ENCODE results near the gene LEF1. TPM values are rescaled to one million over a fixed set of nuclear protein-coding genes. Genes with fewer than 3 reads are reported as not detected.
"Not testable (repeated sequence)": the region's sequence is repeated elsewhere in the genome, so short reads cannot be mapped to it uniquely, and the experiment has no call there.

LEF1 gene
- total and polyA plus RNA-seq, 2 experiments from 2014 or later, result 0.50 to 0.73 TPM

DNA sequence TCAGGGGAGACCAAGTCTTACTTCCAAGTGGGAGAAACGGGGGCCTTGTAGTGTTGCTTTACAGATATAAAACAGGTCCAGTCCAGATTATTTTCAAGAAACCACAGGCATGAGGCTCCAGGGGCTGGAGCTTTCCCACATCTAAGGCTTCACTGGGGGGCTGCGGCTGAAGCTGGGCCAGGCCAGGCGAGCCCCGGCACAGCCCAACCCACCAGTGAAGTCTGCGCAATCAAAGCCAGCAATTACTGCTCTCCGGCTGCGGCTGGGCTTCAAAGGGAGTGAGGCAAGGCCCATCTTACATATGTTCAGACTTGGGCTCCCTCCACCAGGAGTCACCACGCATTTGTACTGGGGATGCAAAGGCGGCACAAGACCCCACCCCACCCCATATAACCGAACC is 117.4 kb downstream of the LEF1 start (continued):
- TF ChIP-seq EZH2 (IDR thresholded peaks at IDR 0.05; ENCODE audit: low read depth, unreplicated experiment), result no peak
- TF ChIP-seq ZNF114 (CRISPR knock-in tag; IDR thresholded peaks at IDR 0.05), result no peak
- no peak for TF ChIP-seq STAT1 (IDR thresholded peaks at IDR 0.05; ENCODE audit: unreplicated experiment)
- TF ChIP-seq POLR2AphosphoS5 (IDR thresholded peaks at IDR 0.05; ENCODE audit: low read depth), result no peak
- TF ChIP-seq NANOG (IDR thresholded peaks at IDR 0.05; ENCODE audit: borderline replicate concordance), result no peak
- TF ChIP-seq, protein P1, sequence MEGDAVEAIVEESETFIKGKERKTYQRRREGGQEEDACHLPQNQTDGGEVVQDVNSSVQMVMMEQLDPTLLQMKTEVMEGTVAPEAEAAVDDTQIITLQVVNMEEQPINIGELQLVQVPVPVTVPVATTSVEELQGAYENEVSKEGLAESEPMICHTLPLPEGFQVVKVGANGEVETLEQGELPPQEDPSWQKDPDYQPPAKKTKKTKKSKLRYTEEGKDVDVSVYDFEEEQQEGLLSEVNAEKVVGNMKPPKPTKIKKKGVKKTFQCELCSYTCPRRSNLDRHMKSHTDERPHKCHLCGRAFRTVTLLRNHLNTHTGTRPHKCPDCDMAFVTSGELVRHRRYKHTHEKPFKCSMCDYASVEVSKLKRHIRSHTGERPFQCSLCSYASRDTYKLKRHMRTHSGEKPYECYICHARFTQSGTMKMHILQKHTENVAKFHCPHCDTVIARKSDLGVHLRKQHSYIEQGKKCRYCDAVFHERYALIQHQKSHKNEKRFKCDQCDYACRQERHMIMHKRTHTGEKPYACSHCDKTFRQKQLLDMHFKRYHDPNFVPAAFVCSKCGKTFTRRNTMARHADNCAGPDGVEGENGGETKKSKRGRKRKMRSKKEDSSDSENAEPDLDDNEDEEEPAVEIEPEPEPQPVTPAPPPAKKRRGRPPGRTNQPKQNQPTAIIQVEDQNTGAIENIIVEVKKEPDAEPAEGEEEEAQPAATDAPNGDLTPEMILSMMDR (conservative IDR thresholded peaks at IDR 0.05; ENCODE audit: low read depth in 2 of 2), result no peak
- no peak for TF ChIP-seq JUNB (IDR thresholded peaks at IDR 0.05; ENCODE audit: unreplicated experiment)
- no peak for TF ChIP-seq EZH2phosphoT487 (IDR thresholded peaks at IDR 0.05; ENCODE audit: unreplicated experiment)

DNA sequence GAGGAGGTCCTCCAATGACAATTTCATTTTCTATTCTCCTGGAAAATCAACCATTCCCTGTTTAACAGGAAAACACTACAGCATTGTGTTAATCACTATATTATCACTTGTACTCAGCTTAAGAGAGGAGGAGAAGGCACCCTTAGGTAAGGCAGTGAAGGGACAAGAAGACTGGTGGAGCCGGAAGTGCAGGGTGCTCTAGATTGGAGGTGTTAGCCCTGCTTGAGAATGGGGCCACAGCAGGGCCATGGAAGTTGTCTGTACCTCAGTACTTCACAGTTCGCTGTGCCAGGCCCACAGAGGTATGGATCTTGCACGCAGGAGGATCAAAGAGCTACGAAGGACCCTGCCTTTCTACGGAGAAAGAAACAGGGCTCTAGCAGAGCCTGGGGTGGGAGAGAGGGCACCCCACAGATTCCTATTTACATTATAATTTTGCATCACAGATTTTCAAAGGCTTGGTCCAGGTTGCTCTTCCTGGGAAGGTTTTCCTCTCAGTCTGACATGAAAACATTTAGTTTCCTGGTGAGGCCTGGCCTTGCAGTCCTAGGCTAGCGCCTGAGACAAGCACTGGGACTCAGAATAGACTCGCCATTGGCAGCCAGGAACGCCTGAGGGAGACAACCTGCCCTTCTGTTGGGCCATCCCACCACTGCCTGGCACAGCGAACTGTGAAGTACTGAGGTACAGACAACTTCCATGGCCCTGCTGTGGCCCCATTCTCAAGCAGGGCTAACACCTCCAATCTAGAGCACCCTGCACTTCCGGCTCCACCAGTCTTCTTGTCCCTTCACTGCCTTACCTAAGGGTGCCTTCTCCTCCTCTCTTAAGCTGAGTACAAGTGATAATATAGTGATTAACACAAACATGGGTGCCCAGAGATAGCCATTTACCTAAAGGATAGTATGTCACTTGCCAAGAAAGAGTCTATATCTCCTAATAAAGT is 118.3 kb downstream of the LEF1 start:
- not testable (repeated sequence) for H2AFZ ChIP-seq; H3K27ac ChIP-seq (ENCODE audit: low read depth); H3K27me3 Mint-ChIP-seq (ENCODE audit: insufficient read depth, low read depth, poor library complexity); H3K4me3 Mint-ChIP-seq; H3K9me3 Mint-ChIP-seq; H3K79me2 ChIP-seq (replicated peaks; ENCODE audit: insufficient read depth); H3K27ac Mint-ChIP-seq; H3K4me3 ChIP-seq; DNase-seq (ENCODE audit: low spot score); H3K4me2 ChIP-seq; H3K36me3 Mint-ChIP-seq (ENCODE audit: low read depth); H3K9me2 ChIP-seq (ENCODE audit: insufficient read depth); H4K20me1 ChIP-seq (replicated peaks; ENCODE audit: insufficient read depth); H3K27me3 ChIP-seq (ENCODE audit: insufficient read depth); H3K36me3 ChIP-seq (ENCODE audit: insufficient read depth); H3F3A ChIP-seq (replicated peaks; ENCODE audit: low read depth)
- peaks cover 11% of the 10 kb centered on the region; the same call in 1 of the 2 replicates for H3K4me1 ChIP-seq (ENCODE audit: insufficient read depth)
- H3K4me1 Mint-ChIP-seq, result peaks cover 10% of the 10 kb centered on the region
- ATAC-seq, result peak; percentile 85

DNA sequence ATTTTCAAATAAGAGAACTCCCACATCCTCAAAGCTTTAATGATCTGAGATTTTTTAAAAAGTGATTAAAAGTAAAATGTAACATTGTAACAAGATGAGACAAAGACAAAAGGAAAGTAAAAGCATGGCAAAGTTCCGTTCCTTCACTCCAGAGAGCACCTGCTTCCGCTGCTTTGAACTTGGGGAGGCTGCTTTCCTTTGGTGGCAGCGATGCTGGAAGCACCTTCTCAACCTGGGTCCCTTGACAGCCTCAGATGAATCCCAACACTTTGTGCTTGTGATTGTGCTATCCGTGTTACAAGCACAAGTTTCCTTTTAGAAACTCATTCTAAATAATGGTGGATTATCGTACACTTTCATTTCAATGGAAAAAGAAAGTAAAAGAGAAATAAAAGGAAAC is 119.3 kb downstream of the LEF1 start:
- H3K36me3 Mint-ChIP-seq (ENCODE audit: low read depth), result no peaks in the 10 kb centered on the region
- H3K27me3 Mint-ChIP-seq (ENCODE audit: insufficient read depth, low read depth, poor library complexity), result peaks cover 3% of the 10 kb centered on the region
- Histone ChIP-seq H3K4me2 (no peak overlapping the region), H4K20me1 (replicated peaks; ENCODE audit: insufficient read depth) (no peaks in the 10 kb centered on the region), H3K27ac (ENCODE audit: low read depth) (no peak overlapping the region), H3K27me3 (ENCODE audit: insufficient read depth) (no peaks in the 10 kb centered on the region), H3K36me3 (ENCODE audit: insufficient read depth) (no peaks in the 10 kb centered on the region), H3K4me1 (ENCODE audit: insufficient read depth) (peaks cover 11% of the 10 kb centered on the region; the same call in 1 of the 2 replicates), H2AFZ (no peak overlapping the region), H3K4me3 (no peak overlapping the region), H3F3A (replicated peaks; ENCODE audit: low read depth) (no peaks in the 10 kb centered on the region), H3K9me2 (ENCODE audit: insufficient read depth) (0 out of 2 replicates have a peak, but pooled peaks cover 3% of the 10 kb centered on the region), H3K79me2 (replicated peaks; ENCODE audit: insufficient read depth) (no peaks in the 10 kb centered on the region)
- no peaks in the 10 kb centered on the region for H3K9me3 Mint-ChIP-seq
- H3K27ac Mint-ChIP-seq, result no peak overlapping the region
- DNase-seq (ENCODE audit: low spot score) (no peak), ATAC-seq (no peak)
- no peak overlapping the region for H3K4me3 Mint-ChIP-seq
- peaks cover 10% of the 10 kb centered on the region for H3K4me1 Mint-ChIP-seq
- TF ChIP-seq, protein P2, sequence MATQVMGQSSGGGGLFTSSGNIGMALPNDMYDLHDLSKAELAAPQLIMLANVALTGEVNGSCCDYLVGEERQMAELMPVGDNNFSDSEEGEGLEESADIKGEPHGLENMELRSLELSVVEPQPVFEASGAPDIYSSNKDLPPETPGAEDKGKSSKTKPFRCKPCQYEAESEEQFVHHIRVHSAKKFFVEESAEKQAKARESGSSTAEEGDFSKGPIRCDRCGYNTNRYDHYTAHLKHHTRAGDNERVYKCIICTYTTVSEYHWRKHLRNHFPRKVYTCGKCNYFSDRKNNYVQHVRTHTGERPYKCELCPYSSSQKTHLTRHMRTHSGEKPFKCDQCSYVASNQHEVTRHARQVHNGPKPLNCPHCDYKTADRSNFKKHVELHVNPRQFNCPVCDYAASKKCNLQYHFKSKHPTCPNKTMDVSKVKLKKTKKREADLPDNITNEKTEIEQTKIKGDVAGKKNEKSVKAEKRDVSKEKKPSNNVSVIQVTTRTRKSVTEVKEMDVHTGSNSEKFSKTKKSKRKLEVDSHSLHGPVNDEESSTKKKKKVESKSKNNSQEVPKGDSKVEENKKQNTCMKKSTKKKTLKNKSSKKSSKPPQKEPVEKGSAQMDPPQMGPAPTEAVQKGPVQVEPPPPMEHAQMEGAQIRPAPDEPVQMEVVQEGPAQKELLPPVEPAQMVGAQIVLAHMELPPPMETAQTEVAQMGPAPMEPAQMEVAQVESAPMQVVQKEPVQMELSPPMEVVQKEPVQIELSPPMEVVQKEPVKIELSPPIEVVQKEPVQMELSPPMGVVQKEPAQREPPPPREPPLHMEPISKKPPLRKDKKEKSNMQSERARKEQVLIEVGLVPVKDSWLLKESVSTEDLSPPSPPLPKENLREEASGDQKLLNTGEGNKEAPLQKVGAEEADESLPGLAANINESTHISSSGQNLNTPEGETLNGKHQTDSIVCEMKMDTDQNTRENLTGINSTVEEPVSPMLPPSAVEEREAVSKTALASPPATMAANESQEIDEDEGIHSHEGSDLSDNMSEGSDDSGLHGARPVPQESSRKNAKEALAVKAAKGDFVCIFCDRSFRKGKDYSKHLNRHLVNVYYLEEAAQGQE (IDR thresholded peaks at IDR 0.05; ENCODE audit: unreplicated experiment), result no peak
- TF ChIP-seq ZNF114 (CRISPR knock-in tag; IDR thresholded peaks at IDR 0.05), result no peak
- no peak for TF ChIP-seq EZH2 (IDR thresholded peaks at IDR 0.05; ENCODE audit: low read depth, unreplicated experiment)
- TF ChIP-seq JUNB (IDR thresholded peaks at IDR 0.05; ENCODE audit: unreplicated experiment), result no peak
- TF ChIP-seq, protein P3, sequence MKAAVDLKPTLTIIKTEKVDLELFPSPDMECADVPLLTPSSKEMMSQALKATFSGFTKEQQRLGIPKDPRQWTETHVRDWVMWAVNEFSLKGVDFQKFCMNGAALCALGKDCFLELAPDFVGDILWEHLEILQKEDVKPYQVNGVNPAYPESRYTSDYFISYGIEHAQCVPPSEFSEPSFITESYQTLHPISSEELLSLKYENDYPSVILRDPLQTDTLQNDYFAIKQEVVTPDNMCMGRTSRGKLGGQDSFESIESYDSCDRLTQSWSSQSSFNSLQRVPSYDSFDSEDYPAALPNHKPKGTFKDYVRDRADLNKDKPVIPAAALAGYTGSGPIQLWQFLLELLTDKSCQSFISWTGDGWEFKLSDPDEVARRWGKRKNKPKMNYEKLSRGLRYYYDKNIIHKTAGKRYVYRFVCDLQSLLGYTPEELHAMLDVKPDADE (IDR thresholded peaks at IDR 0.05), result no peak
- no peak for TF ChIP-seq NANOG (IDR thresholded peaks at IDR 0.05; ENCODE audit: borderline replicate concordance)
- no peak for TF ChIP-seq EZH2phosphoT487 (IDR thresholded peaks at IDR 0.05; ENCODE audit: unreplicated experiment)
- no peak for TF ChIP-seq CREB1 (CRISPR knock-in tag; IDR thresholded peaks at IDR 0.05; ENCODE audit: low read depth)
- TF ChIP-seq STAT1 (IDR thresholded peaks at IDR 0.05; ENCODE audit: unreplicated experiment), result no peak
- TF ChIP-seq ZNF331 (CRISPR knock-in tag; IDR thresholded peaks at IDR 0.05; ENCODE audit: low read depth), result no peak

All from GM23338 (cell line).